Loucy (cell line): ENCODE data around the gene UBE2U.

ENCODE experiments used
- H2AFZ ChIP-seq: fragments of 200-600 bp; sonication (generic); 2 replicates; pipeline ENCODE4 v1.6.0; 2016; ENCODE audit warnings: antibody characterized with exemption, mild to moderate bottlenecking, low read length, moderate library complexity
- H3F3A ChIP-seq: fragments of 200-600 bp; 2 replicates; pipeline ENCODE4 v1.6.0; 2016; ENCODE audit warnings: antibody characterized with exemption, low read depth, mild to moderate bottlenecking
- H3K27me3 ChIP-seq: fragments of 200-600 bp; sonication (generic); 2 replicates; pipeline ENCODE4 v1.6.1; 2014; ENCODE audit warnings: low read length, mild to moderate bottlenecking; ENCODE audit not compliant: insufficient read depth, poor library complexity, severe bottlenecking
- H3K36me3 ChIP-seq: fragments of 200-600 bp; sonication (generic); 2 replicates; pipeline ENCODE4 v1.6.1; 2016; ENCODE audit warnings: low read length; ENCODE audit not compliant: insufficient read depth
- H3K4me1 ChIP-seq: fragments of 200-600 bp; sonication (generic); 2 replicates; pipeline ENCODE4 v1.5.1; 2014; ENCODE audit warnings: low read length, mild to moderate bottlenecking; ENCODE audit not compliant: insufficient read depth, poor library complexity, severe bottlenecking
- H3K4me2 ChIP-seq: fragments of 200-600 bp; sonication (generic); 2 replicates; pipeline ENCODE4 v1.6.0; 2014; ENCODE audit warnings: antibody characterized with exemption, low read length, low read depth, mild to moderate bottlenecking; ENCODE audit not compliant: poor library complexity, severe bottlenecking
- H3K4me3 ChIP-seq: fragments of 200-600 bp; sonication (generic); 2 replicates; pipeline ENCODE4 v1.5.1; 2014; ENCODE audit warnings: low read length, mild to moderate bottlenecking, mixed read lengths; ENCODE audit not compliant: poor library complexity, severe bottlenecking
- H3K79me2 ChIP-seq: fragments of 200-600 bp; sonication (generic); 2 replicates; pipeline ENCODE4 v1.6.1; 2014; ENCODE audit warnings: low read length; ENCODE audit not compliant: insufficient read depth
- H3K9ac ChIP-seq: fragments of 200-600 bp; sonication (generic); 2 replicates; pipeline ENCODE4 v1.6.0; 2014; ENCODE audit warnings: mild to moderate bottlenecking, low read depth, low read length, moderate library complexity; ENCODE audit not compliant: poor library complexity, severe bottlenecking
- H3K9me2 ChIP-seq: fragments of 200-600 bp; sonication (generic); replicated peaks from 2 replicates; pipeline ENCODE4 v1.6.1; 2016; ENCODE audit warnings: low read depth, low read length, mixed read lengths
- H3K9me3 ChIP-seq: fragments of 200-600 bp; sonication (generic); 2 replicates; pipeline ENCODE4 v1.6.1; 2014; ENCODE audit warnings: mild to moderate bottlenecking, antibody characterized with exemption, low read length, low read depth; ENCODE audit not compliant: insufficient read depth
- H4K20me1 ChIP-seq: fragments of 200-600 bp; sonication (generic); 2 replicates; pipeline ENCODE4 v1.6.0; 2014; ENCODE audit warnings: antibody characterized with exemption, low read length, mild to moderate bottlenecking; ENCODE audit not compliant: insufficient read depth, poor library complexity, severe bottlenecking
- EZH2phosphoT487 ChIP-seq: fragments of 200-600 bp; IDR thresholded peaks from 2 replicates; pipeline ENCODE4 v1.6.1; 2018; ENCODE audit warnings: antibody characterized with exemption, mild to moderate bottlenecking, moderate library complexity, borderline replicate concordance
- TF ChIP-seq, protein P1 (sequence below): fragments of 200-600 bp; sonication (generic); conservative IDR thresholded peaks from 2 replicates; pipeline ENCODE4 v1.5.1; 2014; ENCODE audit warnings: mild to moderate bottlenecking, antibody characterized with exemption, low read length

Gene UBE2U

DNA sequence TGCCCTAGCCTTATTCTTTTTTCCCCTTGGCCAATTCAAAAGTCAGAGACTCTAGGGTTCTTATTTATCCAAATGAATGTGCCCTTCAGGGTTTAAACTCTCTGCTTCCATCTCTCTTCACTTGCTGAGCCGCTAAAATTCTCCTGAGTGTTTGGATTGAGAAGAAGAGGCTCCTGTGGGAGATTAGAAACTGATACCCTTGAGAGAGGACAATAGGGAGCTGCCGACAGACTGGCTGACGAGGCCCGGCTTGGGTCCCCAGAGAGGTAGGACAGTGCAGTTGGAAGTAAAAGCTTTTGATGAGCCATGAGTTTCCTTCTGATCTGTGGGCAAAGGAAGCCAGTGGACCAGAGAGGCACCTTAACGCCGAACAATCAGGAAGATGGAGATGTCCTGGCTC lies 41.3 kb upstream of the UBE2U start:
- Histone ChIP-seq H3K9ac (no peak overlapping the region), H4K20me1 (no peaks in the 10 kb centered on the region), H3K4me1 (no peaks in the 10 kb centered on the region), H3K4me2 (no peak overlapping the region), H3K27me3 (no peaks in the 10 kb centered on the region), H2AFZ (no peak overlapping the region), H3K9me2 (no peaks in the 10 kb centered on the region), H3K4me3 (no peak overlapping the region), H3K79me2 (no peaks in the 10 kb centered on the region), H3K36me3 (no peaks in the 10 kb centered on the region), H3K9me3 (no peaks in the 10 kb centered on the region), H3F3A (no peaks in the 10 kb centered on the region)
- TF ChIP-seq, protein P1, sequence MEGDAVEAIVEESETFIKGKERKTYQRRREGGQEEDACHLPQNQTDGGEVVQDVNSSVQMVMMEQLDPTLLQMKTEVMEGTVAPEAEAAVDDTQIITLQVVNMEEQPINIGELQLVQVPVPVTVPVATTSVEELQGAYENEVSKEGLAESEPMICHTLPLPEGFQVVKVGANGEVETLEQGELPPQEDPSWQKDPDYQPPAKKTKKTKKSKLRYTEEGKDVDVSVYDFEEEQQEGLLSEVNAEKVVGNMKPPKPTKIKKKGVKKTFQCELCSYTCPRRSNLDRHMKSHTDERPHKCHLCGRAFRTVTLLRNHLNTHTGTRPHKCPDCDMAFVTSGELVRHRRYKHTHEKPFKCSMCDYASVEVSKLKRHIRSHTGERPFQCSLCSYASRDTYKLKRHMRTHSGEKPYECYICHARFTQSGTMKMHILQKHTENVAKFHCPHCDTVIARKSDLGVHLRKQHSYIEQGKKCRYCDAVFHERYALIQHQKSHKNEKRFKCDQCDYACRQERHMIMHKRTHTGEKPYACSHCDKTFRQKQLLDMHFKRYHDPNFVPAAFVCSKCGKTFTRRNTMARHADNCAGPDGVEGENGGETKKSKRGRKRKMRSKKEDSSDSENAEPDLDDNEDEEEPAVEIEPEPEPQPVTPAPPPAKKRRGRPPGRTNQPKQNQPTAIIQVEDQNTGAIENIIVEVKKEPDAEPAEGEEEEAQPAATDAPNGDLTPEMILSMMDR: no peak
- TF ChIP-seq EZH2phosphoT487: no peak

DNA sequence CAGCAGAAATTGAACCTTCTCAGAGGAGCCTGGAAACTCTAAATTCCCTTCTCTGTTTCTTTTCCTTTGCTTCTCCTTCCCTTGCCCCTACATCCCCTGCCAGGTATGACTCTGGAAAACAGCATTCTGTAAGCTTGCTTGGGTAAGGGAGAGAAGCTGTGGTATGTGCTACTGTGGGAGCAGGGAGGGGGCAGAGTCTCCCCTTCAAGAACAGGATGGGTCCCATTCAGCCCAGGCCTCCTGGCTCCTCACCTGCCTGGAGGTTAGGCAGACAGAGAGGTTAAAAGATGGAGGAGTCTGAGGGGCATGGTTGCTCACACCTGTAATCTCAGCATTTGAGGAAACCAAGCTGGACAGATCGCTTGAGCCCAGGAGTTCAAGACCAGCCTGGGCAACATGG lies 40.6 kb upstream of the UBE2U start:
- Histone ChIP-seq H3K9me3 (no peaks in the 10 kb centered on the region), H2AFZ (no peak overlapping the region), H3K36me3 (no peaks in the 10 kb centered on the region), H3K9ac (no peak overlapping the region), H3K4me1 (no peaks in the 10 kb centered on the region), H3K9me2 (no peaks in the 10 kb centered on the region), H3K4me2 (no peak overlapping the region), H3K4me3 (no peak overlapping the region), H3K79me2 (no peaks in the 10 kb centered on the region), H4K20me1 (no peaks in the 10 kb centered on the region), H3F3A (no peaks in the 10 kb centered on the region), H3K27me3 (no peaks in the 10 kb centered on the region)
- TF ChIP-seq, protein P1: no peak
- TF ChIP-seq EZH2phosphoT487: no peak

DNA sequence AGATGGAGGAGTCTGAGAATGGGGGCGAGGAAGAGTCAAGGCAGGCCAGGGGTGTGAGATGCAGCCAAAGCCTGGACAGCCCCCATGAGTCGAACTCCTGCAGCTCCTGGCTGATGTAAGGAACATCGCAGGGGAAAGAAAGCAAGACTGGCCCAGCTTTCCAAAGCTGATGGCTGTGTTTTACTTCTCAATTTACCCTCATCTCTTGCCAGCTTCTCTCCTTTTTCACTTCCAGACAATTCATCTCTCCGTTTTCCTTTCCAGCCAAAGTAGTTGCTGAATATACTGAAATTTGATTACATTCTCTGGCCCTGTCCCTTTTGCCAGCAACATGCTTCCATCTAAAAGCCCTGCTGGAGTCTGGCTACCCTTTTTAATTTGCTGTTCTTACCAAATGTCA lies 40.0 kb upstream of the UBE2U start:
- H3K9me3 ChIP-seq: no peaks in the 10 kb centered on the region
- H3K9me2 ChIP-seq: no peaks in the 10 kb centered on the region
- TF ChIP-seq, protein P1: no peak
- H2AFZ ChIP-seq: no peak overlapping the region
- H3K27me3 ChIP-seq: no peaks in the 10 kb centered on the region
- H3F3A ChIP-seq: no peaks in the 10 kb centered on the region
- no peaks in the 10 kb centered on the region for H3K4me1 ChIP-seq
- no peaks in the 10 kb centered on the region for H3K36me3 ChIP-seq
- H3K4me3 ChIP-seq: no peak overlapping the region
- H3K79me2 ChIP-seq: no peaks in the 10 kb centered on the region
- no peak overlapping the region for H3K9ac ChIP-seq
- H4K20me1 ChIP-seq: no peaks in the 10 kb centered on the region
- H3K4me2 ChIP-seq: no peak overlapping the region
